Endothelial cell of umbilical vein (primary cell): ENCODE data around the gene IGSF9B. TPM values are rescaled to one million over a fixed set of nuclear protein-coding genes. Genes with fewer than 3 reads are reported as not detected.

Experiments
- BruUV-seq: library from RNA; stranded (reverse); fragments of 400-500 nt; replicated peaks from 2 replicates; lab custom pipeline; 2021; lab: Mats Ljungman, UMichigan
- CTCF ChIA-PET: fragments of 300-600, 350-600 bp; sonication (Branson Sonifier 250); formaldehyde crosslinking; loops from one replicate; lab custom pipeline; 2021; ENCODE audit warnings: antibody characterized with exemption, inconsistent platforms; lab: Charles Lee
- POLR2A ChIA-PET: fragments of 300-600, 350-600 bp; sonication (Branson Sonifier 250); formaldehyde crosslinking; loops from one replicate; lab custom pipeline; 2021; ENCODE audit warnings: antibody characterized with exemption, inconsistent platforms; lab: Charles Lee
- DNase-seq: peaks from one replicate; pipeline ENCODE4 v3.0.0-alpha.2; 2011; ENCODE audit warnings: low read depth, low spot score
- FAIRE-seq: peaks from 2 replicates; lab custom pipeline; 2011; peaks lifted over from hg19 to GRCh38; lab: Jason Lieb, UNC
- H2AFZ ChIP-seq: 2 replicates; pipeline ENCODE4 v1.6.0; 2012; ENCODE audit warnings: low read depth, low read length, control low read depth, inconsistent platforms
- H3K27ac ChIP-seq: 2 replicates; pipeline ENCODE4 v1.5.1; 2011; ENCODE audit warnings: low read depth, mild to moderate bottlenecking, control low read depth, low read length, moderate library complexity; ENCODE audit not compliant: insufficient read depth
- H3K27me3 ChIP-seq, 2 experiments: 2 replicates each; pipeline versions ENCODE4 v1.6.0 to v1.6.1; 2011; ENCODE audit warnings: low read length in 2 of 2, mixed read lengths in 1 of 2; ENCODE audit not compliant: control insufficient read depth in 2 of 2, insufficient read depth in 2 of 2
- H3K36me3 ChIP-seq, 2 experiments: 2 replicates in 1 of 2; 3 replicates in 1 of 2; pipeline ENCODE4 v1.5.1; 2011; ENCODE audit warnings: low read length in 2 of 2, mild to moderate bottlenecking in 1 of 2, moderate library complexity in 1 of 2; ENCODE audit not compliant: control insufficient read depth in 2 of 2, insufficient read depth in 2 of 2; ENCODE audit errors: extremely low read depth in 1 of 2
- H3K4me1 ChIP-seq: 3 replicates; pipeline ENCODE4 v1.5.1; 2011; ENCODE audit warnings: mild to moderate bottlenecking, low read length; ENCODE audit not compliant: control insufficient read depth, insufficient read depth; ENCODE audit errors: extremely low read depth
- H3K4me2 ChIP-seq: 2 replicates; pipeline ENCODE4 v1.6.1; 2011; ENCODE audit warnings: low read length, control low read depth, mixed read lengths; ENCODE audit not compliant: insufficient read depth
- H3K4me3 ChIP-seq, 3 experiments: fragments of 200-600 bp in 1 of 3; sonication (generic), shearing (Covaris generic) in 1 of 3; replicated peaks in 1 of 3; 2 replicates each; pipeline ENCODE4 v1.5.1; 2011 to 2016; ENCODE audit warnings: control low read depth in 3 of 3, low read length in 3 of 3, mild to moderate bottlenecking in 2 of 3, inconsistent platforms in 1 of 3, low read depth in 1 of 3, moderate library complexity in 1 of 3; ENCODE audit not compliant: insufficient read depth in 1 of 3
- H3K79me2 ChIP-seq: 2 replicates; pipeline ENCODE4 v1.6.0; 2012; ENCODE audit warnings: low read length, inconsistent platforms; ENCODE audit not compliant: control insufficient read depth, insufficient read depth
- H3K9ac ChIP-seq: replicated peaks from 2 replicates; pipeline ENCODE3; 2011; ENCODE audit warnings: low read length, control low read depth; ENCODE audit not compliant: insufficient read depth; ENCODE audit errors: extremely low read depth
- H3K9me1 ChIP-seq: replicated peaks from 3 replicates; pipeline ENCODE4 v1.6.0; 2011; ENCODE audit warnings: mild to moderate bottlenecking, low read length; ENCODE audit not compliant: control insufficient read depth, insufficient read depth; ENCODE audit errors: extremely low read depth
- H3K9me3 ChIP-seq: replicated peaks from 2 replicates; pipeline ENCODE4 v1.5.1; 2012; ENCODE audit warnings: low read length, inconsistent platforms; ENCODE audit not compliant: control insufficient read depth, insufficient read depth
- H4K20me1 ChIP-seq: replicated peaks from 2 replicates; pipeline ENCODE3; 2011; ENCODE audit warnings: mild to moderate bottlenecking, low read length; ENCODE audit not compliant: control insufficient read depth, insufficient read depth; ENCODE audit errors: extremely low read depth
- CTCF ChIP-seq, 2 donors: IDR thresholded peaks; 1 replicate in 1 of 2; 2 replicates in 1 of 2; pipeline ENCODE4 v1.5.1; 2011; ENCODE audit warnings: low read length in 2 of 2, mild to moderate bottlenecking in 2 of 2, moderate library complexity in 2 of 2, control low read depth in 1 of 2, inconsistent platforms in 1 of 2, low read depth in 1 of 2; ENCODE audit not compliant: insufficient read depth in 1 of 2; ENCODE audit errors: extremely low read depth in 1 of 2
- EZH2 ChIP-seq: IDR thresholded peaks from 2 replicates; pipeline ENCODE4 v1.6.1; 2012; ENCODE audit warnings: borderline replicate concordance, low read depth, mild to moderate bottlenecking, moderate library complexity, low read length, inconsistent platforms; ENCODE audit not compliant: severe bottlenecking
- FOS ChIP-seq: IDR thresholded peaks from 2 replicates; pipeline ENCODE4 v1.6.1; 2011; ENCODE audit warnings: mild to moderate bottlenecking, low read length, moderate library complexity, borderline replicate concordance; ENCODE audit not compliant: insufficient read depth
- GATA2 ChIP-seq: IDR thresholded peaks from 2 replicates; pipeline ENCODE4 v1.7.0; 2011; ENCODE audit warnings: low read depth, mild to moderate bottlenecking, moderate library complexity, mixed read lengths, low read length; ENCODE audit not compliant: insufficient read length, insufficient read depth
- JUN ChIP-seq: IDR thresholded peaks from 2 replicates; pipeline ENCODE4 v1.6.1; 2011; ENCODE audit warnings: borderline replicate concordance, low read depth; ENCODE audit not compliant: insufficient read length, insufficient read depth
- MAX ChIP-seq: IDR thresholded peaks from 2 replicates; pipeline ENCODE4 v1.6.1; 2011; ENCODE audit not compliant: insufficient read depth, insufficient read length
- MYC ChIP-seq: IDR thresholded peaks from one replicate; pipeline ENCODE4 v1.6.1; 2011; ENCODE audit warnings: mild to moderate bottlenecking, low read depth, low read length
- POLR2A ChIP-seq: IDR thresholded peaks from 2 replicates; pipeline ENCODE4 v1.6.1; 2012; ENCODE audit warnings: low read depth, mild to moderate bottlenecking, control low read depth, low read length
- POLR2AphosphoS5 ChIP-seq: IDR thresholded peaks from 2 replicates; pipeline ENCODE4 v1.6.1; 2012; ENCODE audit warnings: low read depth, mild to moderate bottlenecking, control low read depth, low read length, moderate library complexity; ENCODE audit not compliant: insufficient read depth
- dilution Hi-C: fragments of 300-500 bp; cut with MboI; formaldehyde crosslinking; loops from one replicate; pipeline ENCODE4 v1.15.0; 2019; ENCODE audit warnings: low sequenced_read_pairs; ENCODE audit not compliant: extremely low pct_ligation_motif_present
- intact Hi-C: fragments of 100-400 bp; cut with micrococcal nuclease; formaldehyde crosslinking; loops from one replicate; pipeline ENCODE4 v1.10.0; 2022
- polyA plus RNA-seq, 4 experiments: library from polyadenylated mRNA; depleted of rRNA in 3 of 4; stranded (reverse) in 3 of 4; unstranded in 1 of 4; fragments of >200 nt; gene quantifications; 2 replicates each; pipeline versions ENCODE4 v1.2.1 to v1.2.3, GENCODE V29; 2011 to 2012; ENCODE audit warnings: missing spikeins in 1 of 4
- total RNA-seq: library from RNA; stranded (reverse); gene quantifications from 2 replicates; pipeline ENCODE4 v1.2.3, GENCODE V29; 2021

The IGSF9B gene
- total and polyA plus RNA-seq, 2 donors (not counting 3 experiments of a cell fraction or from before 2014, with no cell fraction given) = 0.15 to 0.18 TPM

- H4K20me1 ChIP-seq = no peaks in the 10 kb centered on the region
- H3K79me2 ChIP-seq = no peaks in the 10 kb centered on the region
- H3K27me3 ChIP-seq = no peaks in the 10 kb centered on the region
- H3K4me3 ChIP-seq = no peak overlapping the region
- no peaks in the 10 kb centered on the region for H3K36me3 ChIP-seq
- H3K4me1 ChIP-seq = no peaks in the 10 kb centered on the region
- BruUV-seq = no TSS peak
- no peaks in the 10 kb centered on the region for H3K9me1 ChIP-seq
- ChIA-PET POLR2A (no interaction called here), CTCF (no interaction called here)
- H3K9me3 ChIP-seq = no peaks in the 10 kb centered on the region
- DNase-seq = no peak
- no peak overlapping the region for H3K9ac ChIP-seq
- FAIRE-seq = no peak
- intact Hi-C loops = no loop called here
- H2AFZ ChIP-seq = no peak overlapping the region
- H3K27ac ChIP-seq = no peak overlapping the region
- H3K4me2 ChIP-seq = no peak overlapping the region
- dilution Hi-C loops = no loop called here
- TF ChIP-seq POLR2A (no peak), GATA2 (no peak), EZH2 (no peak), MYC (no peak), FOS (no peak), MAX (no peak), JUN (no peak), CTCF (IDR thresholded peaks at IDR 0.05; ENCODE audit: extremely low read depth in 1 of 2, insufficient read depth in 1 of 2, low read depth in 1 of 2, low read length in 2 of 2) (no peak), POLR2AphosphoS5 (no peak)
These were observed 35.4 kb upstream of the IGSF9B start for GRCh38 chr11:133992121-133992520.
